GM23248 (cell line): Measurements from ENCODE around the gene CMAS. TPM values are rescaled to one million over a fixed set of nuclear protein-coding genes. Genes with fewer than 3 reads are reported as not detected.
A peak's percentile ranks its signal among the peaks of the same experiment; 100 is the strongest.

Source experiments
- DNase-seq: peaks from one replicate; pipeline ENCODE4 v3.0.0-alpha.2; 2015
- H2AFZ ChIP-seq: fragments of 200-600 bp; sonication (generic); 2 replicates; pipeline ENCODE4 v1.6.1; 2016; ENCODE audit warnings: antibody characterized with exemption
- H3F3A ChIP-seq: fragments of 200-600 bp; sonication (generic); 2 replicates; pipeline ENCODE4 v1.6.1; 2016; ENCODE audit warnings: mild to moderate bottlenecking, antibody characterized with exemption, mixed run types; ENCODE audit not compliant: insufficient read depth
- H3K27ac ChIP-seq: fragments of 200-600 bp; sonication (generic); 2 replicates; pipeline ENCODE4 v1.5.1; 2016; ENCODE audit warnings: mild to moderate bottlenecking
- H3K27me3 ChIP-seq: fragments of 200-600 bp; sonication (generic); replicated peaks from 2 replicates; pipeline ENCODE4 v1.6.1; 2016; ENCODE audit warnings: mild to moderate bottlenecking; ENCODE audit not compliant: insufficient read depth
- H3K36me3 ChIP-seq: fragments of 200-600 bp; sonication (generic); 2 replicates; pipeline ENCODE4 v1.6.1; 2016; ENCODE audit warnings: low read depth, mild to moderate bottlenecking
- H3K4me1 ChIP-seq: fragments of 200-600 bp; sonication (generic); 2 replicates; pipeline ENCODE4 v1.6.1; 2016; ENCODE audit warnings: mild to moderate bottlenecking; ENCODE audit not compliant: insufficient read depth
- H3K4me2 ChIP-seq: fragments of 200-600 bp; sonication (generic); one replicate; pipeline ENCODE4 v1.6.1; 2016; ENCODE audit warnings: mild to moderate bottlenecking; ENCODE audit not compliant: unreplicated experiment
- H3K4me3 ChIP-seq: fragments of 200-600 bp; sonication (generic); 2 replicates; pipeline ENCODE4 v1.5.1; 2016; ENCODE audit warnings: mild to moderate bottlenecking
- H3K79me2 ChIP-seq: fragments of 200-600 bp; sonication (generic); 2 replicates; pipeline ENCODE4 v1.6.1; 2016; ENCODE audit warnings: mild to moderate bottlenecking; ENCODE audit not compliant: insufficient read depth
- H3K9ac ChIP-seq: fragments of 200-600 bp; sonication (generic); 2 replicates; pipeline ENCODE4 v1.6.1; 2016; ENCODE audit warnings: mild to moderate bottlenecking
- H3K9me2 ChIP-seq: fragments of 200-600 bp; sonication (generic); 2 replicates; pipeline ENCODE4 v1.6.1; 2016; ENCODE audit warnings: mixed run types, mild to moderate bottlenecking, moderate library complexity; ENCODE audit not compliant: insufficient read depth
- H3K9me3 ChIP-seq: fragments of 200-600 bp; sonication (generic); one replicate; pipeline ENCODE4 v1.6.1; 2017; ENCODE audit warnings: low read depth
- H4K20me1 ChIP-seq: fragments of 200-600 bp; sonication (generic); 2 replicates; pipeline ENCODE4 v1.6.0; 2016; ENCODE audit not compliant: insufficient read depth
- EZH2 ChIP-seq: fragments of 200-600 bp; sonication (generic); IDR thresholded peaks from 2 replicates; pipeline ENCODE4 v1.6.1; 2018; ENCODE audit warnings: antibody characterized with exemption, mild to moderate bottlenecking; ENCODE audit not compliant: insufficient read depth, poor library complexity, severe bottlenecking
- EZH2phosphoT487 ChIP-seq: fragments of 200-600 bp; sonication (generic); IDR thresholded peaks from 2 replicates; pipeline ENCODE4 v1.6.1; 2018; ENCODE audit warnings: antibody characterized with exemption, moderate library complexity, mild to moderate bottlenecking, low read depth; ENCODE audit not compliant: insufficient read depth
- WGBS, 2 experiments: methylation state at CpG; one replicate each; pipeline ENCODE4 v1.1.6; 2015 to 2017; ENCODE audit warnings: low lambda C conversion rate in 2 of 2, low coverage in 1 of 2; ENCODE audit errors: missing lambda C conversion rate in 2 of 2; 5-methylcytosine and 5-hydroxymethylcytosine counted together
- in situ Hi-C: fragments of 300-500 bp; cut with MboI; formaldehyde crosslinking; loops from 2 replicates; pipeline ENCODE4 v1.15.0; 2020
- polyA plus RNA-seq: library from polyadenylated mRNA; unstranded; fragments of >200 nt; fragmentation: Nextera tagmentation; extraction: Ambion mirVana; gene quantifications from 2 replicates; pipeline ENCODE4 v1.2.1, GENCODE V29; 2016
- total RNA-seq: library from RNA; depleted of rRNA; stranded (reverse); fragments of >200 nt; shearing (Covaris generic); gene quantifications from 2 replicates; pipeline ENCODE4 v1.2.3, GENCODE V29; 2014

CMAS gene
- total and polyA plus RNA-seq, 2 experiments from 2014 or later: 30.4 to 61.3 TPM

GRCh38 chr12:22054155-22054554 lies 8.1 kb downstream of the CMAS start:
- in situ Hi-C loops: no loop called here
- WGBS, 2 experiments: 92 to 93% methylated on average over 3 of the region's 3 CpGs
- Histone ChIP-seq H3K4me2 (no peak overlapping the region), H3K36me3 (peaks cover 32% of the 10 kb centered on the region), H3K9me3 (no peaks in the 10 kb centered on the region), H3K27ac (no peak overlapping the region), H3K27me3 (no peaks in the 10 kb centered on the region), H3F3A (no peaks in the 10 kb centered on the region), H3K9me2 (no peaks in the 10 kb centered on the region), H3K4me1 (no peaks in the 10 kb centered on the region), H4K20me1 (no peaks in the 10 kb centered on the region), H3K9ac (no peak overlapping the region), H3K4me3 (no peak overlapping the region), H2AFZ (no peak overlapping the region), H3K79me2 (peaks cover 45% of the 10 kb centered on the region)
- no peak for TF ChIP-seq EZH2phosphoT487
- no peak for TF ChIP-seq EZH2
- no peak for DNase-seq

- WGBS, 2 experiments: 92 to 96% methylated on average over 2 of the region's 2 CpGs
- TF ChIP-seq EZH2phosphoT487: no peak
- TF ChIP-seq EZH2: no peak
These were observed 10.6 kb downstream of the CMAS start for GRCh38 chr12:22056607-22057006.

GRCh38 chr12:22059976-22060647 lies 14.1 kb downstream of the CMAS start:
- in situ Hi-C loops: no loop called here
- TF ChIP-seq EZH2: no peak
- no peak for TF ChIP-seq EZH2phosphoT487
- peak; percentile 6 for DNase-seq
- Histone ChIP-seq H3K4me3 (no peak overlapping the region), H3F3A (no peaks in the 10 kb centered on the region), H3K36me3 (peaks cover 64% of the 10 kb centered on the region), H3K9ac (no peak overlapping the region), H4K20me1 (no peaks in the 10 kb centered on the region), H3K9me2 (no peaks in the 10 kb centered on the region), H3K4me1 (no peaks in the 10 kb centered on the region), H2AFZ (no peak overlapping the region), H3K79me2 (no peaks in the 10 kb centered on the region), H3K27me3 (no peaks in the 10 kb centered on the region), H3K9me3 (no peaks in the 10 kb centered on the region), H3K4me2 (no peak overlapping the region), H3K27ac (no peak overlapping the region)
- 63 to 75% methylated on average over 2 of the region's 2 CpGs for WGBS, 2 experiments

More at GRCh38 chr12:22056607-22057006, 10.6 kb downstream of the CMAS start:
- Histone ChIP-seq H3K36me3 (peaks cover 37% of the 10 kb centered on the region), H3K9me2 (no peaks in the 10 kb centered on the region), H3K4me2 (no peak overlapping the region), H3K79me2 (peaks cover 20% of the 10 kb centered on the region), H3K27me3 (no peaks in the 10 kb centered on the region), H4K20me1 (no peaks in the 10 kb centered on the region), H3K9me3 (no peaks in the 10 kb centered on the region), H3K4me1 (no peaks in the 10 kb centered on the region), H3K9ac (no peak overlapping the region), H3K27ac (no peak overlapping the region), H2AFZ (no peak overlapping the region), H3K4me3 (no peak overlapping the region), H3F3A (no peaks in the 10 kb centered on the region)
- in situ Hi-C loops: no loop called here
- DNase-seq: no peak

GRCh38 chr12:22064968-22065367 lies 18.9 kb downstream of the CMAS start:
- H3K36me3 ChIP-seq: peaks cover 44% of the 10 kb centered on the region
- no peaks in the 10 kb centered on the region for H3F3A ChIP-seq
- no peak overlapping the region for H3K4me3 ChIP-seq
- WGBS, 2 experiments: 97% methylated on average over 4 of the region's 4 CpGs
- no peaks in the 10 kb centered on the region for H3K9me3 ChIP-seq
- no peak overlapping the region for H3K4me2 ChIP-seq
- H2AFZ ChIP-seq: no peak overlapping the region
- H3K79me2 ChIP-seq: no peaks in the 10 kb centered on the region
- DNase-seq: no peak
- no peaks in the 10 kb centered on the region for H4K20me1 ChIP-seq
- no peak overlapping the region for H3K27ac ChIP-seq
- no peaks in the 10 kb centered on the region for H3K4me1 ChIP-seq
- no peak overlapping the region for H3K9ac ChIP-seq
- TF ChIP-seq EZH2: no peak
- TF ChIP-seq EZH2phosphoT487: no peak
- in situ Hi-C loops: no loop called here
- no peaks in the 10 kb centered on the region for H3K27me3 ChIP-seq
- no peaks in the 10 kb centered on the region for H3K9me2 ChIP-seq
